Mesendoderm (in vitro differentiated cells): ENCODE data around the gene STK32A.

ENCODE experiments used
- DNase-seq: peaks from one replicate; pipeline ENCODE4 v3.0.0; 2013
- H2AK5ac ChIP-seq: 2 replicates; pipeline ENCODE4 v1.6.1; 2013; ENCODE audit warnings: low read length, inconsistent platforms
- H2BK120ac ChIP-seq: 2 replicates; pipeline ENCODE4 v1.6.1; 2013; ENCODE audit warnings: low read depth, mild to moderate bottlenecking, low read length, moderate library complexity, mixed read lengths
- H2BK15ac ChIP-seq: replicated peaks from 2 replicates; pipeline ENCODE4 v1.6.1; 2013; ENCODE audit warnings: low read depth, mild to moderate bottlenecking, moderate library complexity
- H2BK5ac ChIP-seq: 2 replicates; pipeline ENCODE4 v1.6.1; 2013; ENCODE audit warnings: low read length, inconsistent platforms
- H3K18ac ChIP-seq: 2 replicates; pipeline ENCODE4 v1.6.1; 2013; ENCODE audit warnings: mild to moderate bottlenecking, low read length, mixed read lengths
- H3K23ac ChIP-seq: one replicate; pipeline ENCODE4 v1.6.1; 2013; ENCODE audit warnings: low read length
- H3K27ac ChIP-seq: 2 replicates; pipeline ENCODE4 v1.5.1; 2013; ENCODE audit warnings: low read depth, mild to moderate bottlenecking, inconsistent platforms, low read length, moderate library complexity
- H3K27me3 ChIP-seq: 2 replicates; pipeline ENCODE4 v1.6.1; 2013; ENCODE audit warnings: low read length, control low read depth, mild to moderate bottlenecking, inconsistent platforms; ENCODE audit not compliant: insufficient read depth, poor library complexity
- H3K36me3 ChIP-seq: 2 replicates; pipeline ENCODE4 v1.6.1; 2013; ENCODE audit warnings: low read length, inconsistent platforms; ENCODE audit not compliant: control insufficient read depth, insufficient read depth
- H3K4ac ChIP-seq: one replicate; pipeline ENCODE4 v1.6.1; 2013; ENCODE audit warnings: low read depth, mild to moderate bottlenecking, low read length, moderate library complexity
- H3K4me1 ChIP-seq: 2 replicates; pipeline ENCODE4 v1.6.1; 2013; ENCODE audit warnings: low read depth, low read length, inconsistent platforms; ENCODE audit not compliant: control insufficient read depth
- H3K4me2 ChIP-seq: 2 replicates; pipeline ENCODE4 v1.6.1; 2013; ENCODE audit warnings: low read length
- H3K4me3 ChIP-seq: 2 replicates; pipeline ENCODE4 v1.5.1; 2013; ENCODE audit warnings: mild to moderate bottlenecking, low read length
- H3K56ac ChIP-seq: one replicate; pipeline ENCODE4 v1.6.1; 2013; ENCODE audit warnings: low read length
- H3K79me1 ChIP-seq: 2 replicates; pipeline ENCODE4 v1.6.1; 2013; ENCODE audit warnings: low read length, inconsistent platforms
- H3K79me2 ChIP-seq: 2 replicates; pipeline ENCODE4 v1.6.1; 2013; ENCODE audit warnings: mild to moderate bottlenecking, low read length; ENCODE audit not compliant: control insufficient read depth, insufficient read depth
- H3K9ac ChIP-seq: 2 replicates; pipeline ENCODE4 v1.6.1; 2013; ENCODE audit warnings: low read length, inconsistent platforms
- H4K5ac ChIP-seq: one replicate; pipeline ENCODE4 v1.6.1; 2013; ENCODE audit warnings: low read length
- H4K8ac ChIP-seq: one replicate; pipeline ENCODE4 v1.6.1; 2013; ENCODE audit warnings: low read depth, mild to moderate bottlenecking, control low read depth, low read length, moderate library complexity
- WGBS: extraction: QIAGEN DNeasy Blood & Tissue Kit; methylation state at CpG from one replicate; pipeline ENCODE4 v1.1.7; 2013; ENCODE audit warnings: low lambda C conversion rate, missing lambda C conversion rate; ENCODE audit not compliant: insufficient coverage; ENCODE audit errors: extremely low coverage; 5-methylcytosine and 5-hydroxymethylcytosine counted together

STK32A gene

GRCh38 chr5:147303976-147304375, 69.2 kb downstream of the STK32A start:
- Histone ChIP-seq H2BK15ac (no peak overlapping the region), H3K18ac (no peak overlapping the region), H3K9ac (no peak overlapping the region), H3K36me3 (no peaks in the 10 kb centered on the region), H4K8ac (no peak overlapping the region), H4K5ac (no peak overlapping the region), H3K4me2 (no peak overlapping the region), H3K56ac (no peak overlapping the region), H3K79me1 (no peaks in the 10 kb centered on the region), H3K23ac (no peak overlapping the region), H3K27ac (no peak overlapping the region), H2AK5ac (no peak overlapping the region), H2BK5ac (no peak overlapping the region), H3K79me2 (no peaks in the 10 kb centered on the region), H2BK120ac (no peak overlapping the region), H3K4ac (no peak overlapping the region), H3K4me3 (no peak overlapping the region), H3K27me3 (no peaks in the 10 kb centered on the region), H3K4me1 (no peaks in the 10 kb centered on the region)
- DNase-seq = no peak
- WGBS = no CpG with 5 or more reads among the region's 2 CpGs

GRCh38 chr5:147305147-147305546, 70.3 kb downstream of the STK32A start:
- no peak overlapping the region for H2BK15ac ChIP-seq
- no peak overlapping the region for H3K18ac ChIP-seq
- no peak overlapping the region for H3K9ac ChIP-seq
- no peak overlapping the region for H4K8ac ChIP-seq
- H4K5ac ChIP-seq = no peak overlapping the region
- H3K36me3 ChIP-seq = no peaks in the 10 kb centered on the region
- H3K56ac ChIP-seq = no peak overlapping the region
- H3K27ac ChIP-seq = no peak overlapping the region
- H3K23ac ChIP-seq = no peak overlapping the region
- no CpG with 5 or more reads among the region's 9 CpGs for WGBS
- H3K4me1 ChIP-seq = no peaks in the 10 kb centered on the region
- H3K79me2 ChIP-seq = no peaks in the 10 kb centered on the region
- H2BK5ac ChIP-seq = no peak overlapping the region
- H3K4me3 ChIP-seq = no peak overlapping the region
- DNase-seq = no peak
- H3K4me2 ChIP-seq = no peak overlapping the region
- H3K4ac ChIP-seq = no peak overlapping the region
- H3K79me1 ChIP-seq = no peaks in the 10 kb centered on the region
- no peaks in the 10 kb centered on the region for H3K27me3 ChIP-seq
- no peak overlapping the region for H2AK5ac ChIP-seq
- no peak overlapping the region for H2BK120ac ChIP-seq

- Histone ChIP-seq H3K27me3 (no peaks in the 10 kb centered on the region), H3K4me3 (no peak overlapping the region), H3K4me2 (no peak overlapping the region), H3K79me2 (no peaks in the 10 kb centered on the region), H3K18ac (no peak overlapping the region), H3K79me1 (no peaks in the 10 kb centered on the region), H3K27ac (no peak overlapping the region), H3K4ac (no peak overlapping the region), H3K56ac (no peak overlapping the region), H2BK5ac (no peak overlapping the region), H4K5ac (no peak overlapping the region), H3K9ac (no peak overlapping the region), H3K23ac (no peak overlapping the region), H2BK15ac (no peak overlapping the region), H2AK5ac (no peak overlapping the region), H2BK120ac (no peak overlapping the region), H3K36me3 (no peaks in the 10 kb centered on the region), H4K8ac (no peak overlapping the region), H3K4me1 (no peaks in the 10 kb centered on the region)
- no peak for DNase-seq
Observed at GRCh38 chr5:147306351-147306750, 71.5 kb downstream of the STK32A start.

GRCh38 chr5:147307170-147307569, 72.3 kb downstream of the STK32A start:
- Histone ChIP-seq H2AK5ac (no peak overlapping the region), H3K79me2 (no peaks in the 10 kb centered on the region), H3K27ac (no peak overlapping the region), H2BK15ac (no peak overlapping the region), H4K5ac (no peak overlapping the region), H2BK120ac (no peak overlapping the region), H3K23ac (no peak overlapping the region), H3K9ac (no peak overlapping the region), H3K4me3 (no peak overlapping the region), H3K36me3 (no peaks in the 10 kb centered on the region), H3K4me1 (no peaks in the 10 kb centered on the region), H4K8ac (no peak overlapping the region), H2BK5ac (no peak overlapping the region), H3K18ac (no peak overlapping the region), H3K4me2 (no peak overlapping the region), H3K56ac (no peak overlapping the region), H3K79me1 (no peaks in the 10 kb centered on the region), H3K4ac (no peak overlapping the region), H3K27me3 (no peaks in the 10 kb centered on the region)
- no peak for DNase-seq
- no CpG with 5 or more reads among the region's 4 CpGs for WGBS

GRCh38 chr5:147309621-147310020, 74.8 kb downstream of the STK32A start:
- Histone ChIP-seq H3K4me1 (no peaks in the 10 kb centered on the region), H3K56ac (no peak overlapping the region), H3K4me2 (no peak overlapping the region), H4K8ac (no peak overlapping the region), H2BK5ac (no peak overlapping the region), H3K79me2 (no peaks in the 10 kb centered on the region), H3K18ac (no peak overlapping the region), H2AK5ac (no peak overlapping the region), H3K4ac (no peak overlapping the region), H3K23ac (no peak overlapping the region), H3K4me3 (no peak overlapping the region), H3K27ac (no peak overlapping the region), H3K9ac (no peak overlapping the region), H3K36me3 (no peaks in the 10 kb centered on the region), H3K79me1 (no peaks in the 10 kb centered on the region), H4K5ac (no peak overlapping the region), H2BK15ac (no peak overlapping the region), H3K27me3 (no peaks in the 10 kb centered on the region), H2BK120ac (no peak overlapping the region)
- DNase-seq = no peak
- WGBS = no CpG with 5 or more reads among the region's 4 CpGs

- Histone ChIP-seq H3K23ac (no peak overlapping the region), H3K79me2 (no peaks in the 10 kb centered on the region), H2BK5ac (no peak overlapping the region), H3K4me3 (no peak overlapping the region), H2BK120ac (no peak overlapping the region), H3K27me3 (no peaks in the 10 kb centered on the region), H4K5ac (no peak overlapping the region), H3K27ac (no peak overlapping the region), H3K4me1 (no peaks in the 10 kb centered on the region), H3K36me3 (no peaks in the 10 kb centered on the region), H3K79me1 (no peaks in the 10 kb centered on the region), H4K8ac (no peak overlapping the region), H3K56ac (peak overlapping the region; percentile 7), H3K4me2 (no peak overlapping the region), H3K9ac (no peak overlapping the region), H3K18ac (no peak overlapping the region), H2BK15ac (no peak overlapping the region), H2AK5ac (no peak overlapping the region), H3K4ac (no peak overlapping the region)
- no CpG with 5 or more reads among the region's 10 CpGs for WGBS
- peak; percentile 33 for DNase-seq
Observed at GRCh38 chr5:147310059-147310704, 75.4 kb downstream of the STK32A start.
